ENCODE results near the gene ATG7.
"Not testable (repeated sequence)": the region's sequence is repeated elsewhere in the genome, so short reads cannot be mapped to it uniquely, and the experiment has no call there.

Gene ATG7

GRCh38 chr3:11470031-11470853 is 198.0 kb downstream of the ATG7 start:
- DNase-seq = no peak

DNA sequence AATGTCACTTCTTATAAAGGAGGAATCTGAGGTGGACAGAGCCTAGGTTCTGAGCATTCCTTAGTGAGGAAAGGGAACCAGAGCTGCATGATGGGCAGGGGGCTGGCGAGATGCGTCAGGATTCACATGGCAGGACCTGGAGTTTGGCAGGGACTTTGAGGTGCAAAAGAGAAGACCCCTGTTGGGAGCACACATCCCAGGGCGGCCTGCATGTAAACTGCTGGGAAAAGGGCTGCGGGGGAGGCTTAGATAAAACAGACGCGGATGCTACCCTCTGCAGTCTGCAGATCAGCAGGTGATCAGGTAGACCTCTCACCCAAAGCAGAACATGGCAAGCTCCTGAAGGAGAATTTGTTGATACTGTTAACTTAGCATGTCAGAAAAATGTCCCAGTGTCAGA is 203.1 kb downstream of the ATG7 start:
- no peak for DNase-seq

- DNase-seq = no peak
These were observed 204.5 kb downstream of the ATG7 start for GRCh38 chr3:11476735-11477144.

DNA sequence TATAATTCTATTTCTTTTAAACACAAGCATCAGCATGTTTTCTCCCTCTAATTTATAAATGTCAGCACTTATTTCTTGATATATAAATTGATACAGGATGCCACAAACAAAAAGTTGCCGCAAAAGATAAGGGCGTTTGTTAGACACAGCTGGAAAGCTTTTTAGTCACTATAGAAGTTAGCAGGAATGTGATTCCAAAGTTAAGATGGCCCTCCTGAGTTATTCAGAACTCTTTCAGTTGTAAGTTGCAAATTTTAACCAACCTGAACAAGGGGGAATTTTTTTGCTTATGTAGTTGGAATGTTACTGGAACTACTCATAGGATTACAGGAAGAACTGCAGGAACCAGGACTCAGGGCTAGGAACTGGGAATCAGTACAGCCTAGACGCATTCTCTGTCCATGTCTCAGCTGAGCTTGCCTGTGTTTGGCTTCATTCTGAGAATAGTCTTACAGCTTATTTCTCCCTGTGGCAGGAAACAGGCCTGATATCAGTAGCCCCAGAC is 205.3 kb downstream of the ATG7 start:
- no peak for DNase-seq

GRCh38 chr3:11478167-11478566 is 206.0 kb downstream of the ATG7 start:
- no peak for DNase-seq

DNA sequence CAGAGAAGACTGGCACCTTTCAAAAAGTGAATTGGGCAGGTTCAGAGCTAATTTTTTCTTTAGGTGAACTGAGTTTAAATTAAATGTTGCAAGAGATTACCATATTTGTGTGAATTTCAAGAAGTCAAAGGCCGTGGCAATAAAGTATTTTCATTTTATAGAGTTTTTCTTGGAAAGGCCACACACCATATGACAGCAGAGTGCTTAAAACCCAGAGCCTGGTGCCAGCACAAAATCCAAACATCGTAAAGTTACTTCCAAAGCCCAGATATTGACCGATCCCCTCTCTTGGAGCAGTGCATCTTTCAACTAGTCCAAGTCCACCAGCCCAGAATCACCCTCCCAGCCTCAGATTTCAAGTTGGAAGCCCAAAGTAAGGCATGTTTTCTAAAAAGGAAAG is 207.0 kb downstream of the ATG7 start:
- DNase-seq = no peak

DNA sequence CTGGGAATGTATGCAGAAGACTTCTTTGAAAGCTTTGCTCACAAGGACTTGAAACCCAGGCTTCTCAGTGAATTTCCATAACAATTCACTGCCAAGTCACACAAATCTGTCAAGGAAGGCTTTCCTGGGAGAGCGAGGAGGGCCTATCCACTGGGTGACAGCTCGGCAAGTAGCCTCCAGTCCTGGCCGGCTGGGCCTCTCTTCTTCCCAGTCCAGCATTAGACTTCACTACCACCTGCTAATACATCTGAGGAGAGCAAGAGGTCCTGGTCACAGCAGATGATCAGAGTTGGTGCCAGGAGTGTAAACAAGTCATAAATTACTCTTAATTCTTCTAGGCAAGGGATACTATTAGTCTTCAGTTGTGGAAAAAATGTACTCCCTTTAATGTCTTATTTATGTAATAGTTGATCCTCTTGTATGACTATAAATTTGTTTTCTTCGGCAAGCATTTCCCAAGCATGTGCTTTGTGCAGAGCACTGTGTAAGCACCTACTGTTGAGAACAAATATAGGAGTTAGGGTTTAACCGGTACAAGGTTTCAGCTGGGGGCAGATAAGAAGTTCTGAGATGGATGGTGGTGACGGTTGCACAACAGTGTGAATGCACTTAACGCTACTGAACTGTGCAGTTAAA is 208.6 kb downstream of the ATG7 start:
- DNase-seq = no peak

GRCh38 chr3:11481556-11481955 is 209.4 kb downstream of the ATG7 start:
- DNase-seq = no peak

GRCh38 chr3:11482021-11482420 is 209.8 kb downstream of the ATG7 start:
- DNase-seq = no peak

- not testable (repeated sequence) for DNase-seq
These were observed 216.2 kb downstream of the ATG7 start for GRCh38 chr3:11488356-11488755.

GRCh38 chr3:11494131-11494916 is 222.1 kb downstream of the ATG7 start:
- no peak for DNase-seq

GRCh38 chr3:11495948-11496557 is 223.9 kb downstream of the ATG7 start:
- no peak for DNase-seq

GRCh38 chr3:11498177-11498576 is 226.0 kb downstream of the ATG7 start:
- no peak for DNase-seq

DNA sequence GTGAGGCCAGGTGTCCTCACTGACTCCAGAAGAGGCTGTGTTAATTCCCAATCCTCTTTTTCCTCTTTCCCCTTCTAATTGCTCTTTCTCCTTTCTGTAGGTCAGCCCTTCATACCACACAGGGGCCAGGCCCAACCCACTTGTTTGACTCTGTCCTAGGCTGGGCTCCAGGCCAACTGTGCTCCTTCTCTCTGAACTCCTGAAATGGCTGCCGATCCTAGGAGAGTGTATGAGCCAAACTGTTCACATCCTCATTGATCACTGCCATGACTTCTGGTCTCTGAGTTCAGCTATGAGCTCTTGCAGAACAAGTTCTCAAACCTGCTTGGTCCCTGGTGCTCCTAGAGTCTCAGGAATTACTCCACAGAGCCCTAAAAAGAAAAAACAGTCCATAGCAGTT is 226.4 kb downstream of the ATG7 start:
- DNase-seq = no peak

- DNase-seq = no peak
These were observed 226.9 kb downstream of the ATG7 start for GRCh38 chr3:11499144-11499543.

- not testable (repeated sequence) for DNase-seq
These were observed 230.2 kb downstream of the ATG7 start for GRCh38 chr3:11502413-11502812.

GRCh38 chr3:11507719-11508118 is 235.5 kb downstream of the ATG7 start:
- DNase-seq = no peak

- DNase-seq = no peak
These were observed 236.4 kb downstream of the ATG7 start for GRCh38 chr3:11508346-11509172.

GRCh38 chr3:11509173-11510000 is 237.2 kb downstream of the ATG7 start:
- no peak for DNase-seq

DNA sequence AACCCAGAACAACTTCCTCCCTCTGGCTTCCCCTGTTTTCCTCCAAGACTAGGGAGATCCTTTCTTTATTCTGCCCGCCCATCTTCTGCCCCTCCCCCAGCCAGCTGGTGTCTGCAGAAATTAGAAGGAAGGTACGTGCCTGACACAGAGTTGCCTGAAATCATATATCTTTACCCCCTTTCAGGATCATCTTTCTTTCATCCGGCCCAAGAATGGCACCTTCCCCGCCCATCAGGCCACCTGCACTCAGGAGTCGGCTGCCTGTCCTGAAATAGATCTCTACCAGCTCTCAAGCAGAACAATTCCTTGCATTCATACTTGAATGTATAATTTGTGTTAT is 237.8 kb downstream of the ATG7 start:
- DNase-seq = no peak

GRCh38 chr3:11510356-11510755 is 238.2 kb downstream of the ATG7 start:
- DNase-seq = no peak
